GM12872 (cell line): ENCODE results near the gene C14orf119.
A peak's percentile ranks its signal among the peaks of the same experiment; 100 is the strongest.

Experiments used
- TF ChIP-seq, protein P1 (sequence below): IDR thresholded peaks from 3 replicates; pipeline ENCODE4 v1.5.1; 2011; ENCODE audit warnings: low read depth, mild to moderate bottlenecking, low read length, moderate library complexity; ENCODE audit not compliant: insufficient read depth

Gene C14orf119

GRCh38 chr14:23057757-23058653, 37.3 kb upstream of the C14orf119 start:
- TF ChIP-seq, protein P1, sequence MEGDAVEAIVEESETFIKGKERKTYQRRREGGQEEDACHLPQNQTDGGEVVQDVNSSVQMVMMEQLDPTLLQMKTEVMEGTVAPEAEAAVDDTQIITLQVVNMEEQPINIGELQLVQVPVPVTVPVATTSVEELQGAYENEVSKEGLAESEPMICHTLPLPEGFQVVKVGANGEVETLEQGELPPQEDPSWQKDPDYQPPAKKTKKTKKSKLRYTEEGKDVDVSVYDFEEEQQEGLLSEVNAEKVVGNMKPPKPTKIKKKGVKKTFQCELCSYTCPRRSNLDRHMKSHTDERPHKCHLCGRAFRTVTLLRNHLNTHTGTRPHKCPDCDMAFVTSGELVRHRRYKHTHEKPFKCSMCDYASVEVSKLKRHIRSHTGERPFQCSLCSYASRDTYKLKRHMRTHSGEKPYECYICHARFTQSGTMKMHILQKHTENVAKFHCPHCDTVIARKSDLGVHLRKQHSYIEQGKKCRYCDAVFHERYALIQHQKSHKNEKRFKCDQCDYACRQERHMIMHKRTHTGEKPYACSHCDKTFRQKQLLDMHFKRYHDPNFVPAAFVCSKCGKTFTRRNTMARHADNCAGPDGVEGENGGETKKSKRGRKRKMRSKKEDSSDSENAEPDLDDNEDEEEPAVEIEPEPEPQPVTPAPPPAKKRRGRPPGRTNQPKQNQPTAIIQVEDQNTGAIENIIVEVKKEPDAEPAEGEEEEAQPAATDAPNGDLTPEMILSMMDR: peak; percentile 96

GRCh38 chr14:23058654-23059504, 36.4 kb upstream of the C14orf119 start:
- TF ChIP-seq, protein P1: no peak

DNA sequence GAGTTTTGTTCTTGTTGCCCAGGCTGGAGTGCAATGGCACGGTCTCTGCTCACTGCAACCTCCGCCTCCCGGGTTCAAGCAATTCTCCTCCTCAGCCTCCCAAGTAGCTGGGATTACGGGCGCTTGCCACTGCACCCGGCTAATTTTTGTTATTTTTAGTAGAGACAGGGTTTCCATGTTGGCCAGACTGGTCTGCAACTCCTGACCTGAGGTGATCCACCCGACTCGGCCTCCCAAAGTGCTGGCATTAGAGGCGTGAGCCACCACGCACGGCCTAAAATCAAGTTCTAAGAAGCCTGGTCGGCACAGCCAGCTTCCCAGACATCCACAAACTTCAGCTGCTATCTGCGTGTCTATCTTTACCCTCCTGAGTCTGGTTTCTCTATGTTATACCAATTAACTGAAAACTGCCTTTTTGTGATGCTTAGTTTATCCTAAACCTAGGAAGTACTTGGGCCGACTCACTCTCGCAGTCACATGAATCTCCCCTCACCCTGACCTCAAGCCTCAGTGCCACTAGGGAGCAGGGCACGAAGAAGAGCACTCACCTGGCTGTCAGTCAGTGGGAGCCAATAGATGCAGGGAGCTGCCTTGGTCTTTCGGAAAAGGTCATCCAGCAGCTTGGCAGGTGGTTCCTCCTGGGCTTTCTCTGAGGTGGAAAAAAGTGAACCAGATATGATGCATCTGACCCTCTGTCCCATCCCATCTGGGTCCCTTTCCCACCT, 34.6 kb upstream of the C14orf119 start:
- TF ChIP-seq, protein P1: no peak

DNA sequence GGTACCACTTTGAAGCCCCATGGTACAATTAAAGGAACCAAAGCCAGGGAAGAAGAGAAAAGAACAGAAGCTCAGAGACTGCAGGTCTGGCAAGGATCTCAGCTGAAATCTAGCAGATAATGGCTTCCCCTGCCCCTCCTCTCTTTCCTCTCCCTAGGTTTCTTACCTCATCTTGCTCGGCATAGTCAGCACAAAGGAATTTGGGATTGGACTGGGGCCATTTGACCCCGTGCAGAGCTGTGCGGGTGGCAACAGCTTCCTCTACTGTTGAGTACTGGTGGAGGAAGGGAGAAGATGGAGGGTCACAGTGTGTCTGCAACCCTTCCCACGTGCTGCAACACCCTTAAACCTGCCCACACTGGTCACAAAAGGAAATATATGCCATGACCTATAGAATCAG, 33.3 kb upstream of the C14orf119 start:
- TF ChIP-seq, protein P1: no peak

DNA sequence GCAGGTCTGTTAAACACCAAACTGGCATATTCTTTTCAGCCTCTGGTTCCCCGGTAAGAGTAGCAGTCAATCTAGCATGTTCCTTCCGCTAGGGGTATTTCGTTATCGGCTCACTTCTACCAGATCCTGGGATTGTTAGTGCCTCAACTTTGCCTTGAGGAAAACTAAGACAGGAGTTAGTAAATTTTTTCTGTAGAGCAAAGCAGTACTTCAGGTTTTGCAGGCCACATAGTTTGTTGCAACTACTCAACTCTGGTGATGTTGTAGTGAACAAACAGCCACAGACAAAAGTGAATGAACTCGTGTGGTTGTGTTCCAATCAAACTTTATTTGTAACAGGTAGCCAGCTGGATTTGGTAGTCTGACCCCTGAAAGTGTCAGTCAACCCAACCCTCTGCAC, 31.7 kb upstream of the C14orf119 start:
- TF ChIP-seq, protein P1: no peak

- TF ChIP-seq, protein P1: no peak
Observed at GRCh38 chr14:23066368-23066767, 28.9 kb upstream of the C14orf119 start.
